Neuronal stem cell (in vitro differentiated cells): Measurements from ENCODE around the gene PLAC1.

Experiments
- DNase-seq: peaks from one replicate; pipeline ENCODE4 v3.0.0-alpha.2; 2013; ENCODE audit warnings: low spot score
- H2AFZ ChIP-seq: one replicate; pipeline ENCODE4 v1.6.1; 2013; ENCODE audit warnings: mild to moderate bottlenecking, low read length, inconsistent platforms
- H2AK5ac ChIP-seq: 2 replicates; pipeline ENCODE4 v1.6.1; 2013; ENCODE audit warnings: low read depth, mild to moderate bottlenecking, inconsistent platforms, low read length, moderate library complexity, mixed read lengths
- H2BK120ac ChIP-seq: 2 replicates; pipeline ENCODE4 v1.6.1; 2013; ENCODE audit warnings: low read depth, mild to moderate bottlenecking, inconsistent platforms, low read length, moderate library complexity, mixed read lengths
- H2BK12ac ChIP-seq: one replicate; pipeline ENCODE4 v1.6.1; 2013; ENCODE audit warnings: low read length, inconsistent platforms
- H2BK15ac ChIP-seq: 2 replicates; pipeline ENCODE4 v1.6.1; 2013; ENCODE audit warnings: mild to moderate bottlenecking, low read length, inconsistent platforms, mixed read lengths
- H2BK5ac ChIP-seq: one replicate; pipeline ENCODE4 v1.6.1; 2013; ENCODE audit warnings: inconsistent platforms, mild to moderate bottlenecking, low read length, moderate library complexity
- H3K14ac ChIP-seq: one replicate; pipeline ENCODE4 v1.6.1; 2013; ENCODE audit warnings: low read length, inconsistent platforms
- H3K18ac ChIP-seq: 2 replicates; pipeline ENCODE4 v1.6.1; 2013; ENCODE audit warnings: low read length, inconsistent platforms
- H3K23ac ChIP-seq: 2 replicates; pipeline ENCODE4 v1.6.1; 2013; ENCODE audit warnings: low read depth, mild to moderate bottlenecking, mixed read lengths, low read length, inconsistent platforms; ENCODE audit not compliant: poor library complexity
- H3K27ac ChIP-seq: replicated peaks from 3 replicates; pipeline ENCODE4 v1.5.1; 2013; ENCODE audit warnings: low read length, inconsistent platforms
- H3K27me3 ChIP-seq, 3 experiments: 2 replicates each; pipeline ENCODE4 v1.6.1; 2013; ENCODE audit warnings: low read length in 3 of 3, mild to moderate bottlenecking in 2 of 3, inconsistent platforms in 1 of 3, low read depth in 1 of 3, mixed read lengths in 1 of 3, moderate library complexity in 1 of 3; ENCODE audit not compliant: control insufficient read depth in 3 of 3, insufficient read depth in 3 of 3
- H3K36me3 ChIP-seq, 2 donors: replicated peaks in 1 of 2; 2 replicates each; pipeline ENCODE4 v1.6.1; 2013; ENCODE audit warnings: low read length in 2 of 2; ENCODE audit not compliant: control insufficient read depth in 2 of 2, insufficient read depth in 2 of 2
- H3K4ac ChIP-seq: 2 replicates; pipeline ENCODE4 v1.6.1; 2013; ENCODE audit warnings: inconsistent platforms, mild to moderate bottlenecking, low read length, moderate library complexity
- H3K4me1 ChIP-seq, 2 donors: 1 replicate in 1 of 2; 2 replicates in 1 of 2; pipeline ENCODE4 v1.6.1; 2013; ENCODE audit warnings: low read length in 2 of 2, low read depth in 1 of 2; ENCODE audit not compliant: control insufficient read depth in 2 of 2, insufficient read depth in 1 of 2
- H3K4me2 ChIP-seq: one replicate; pipeline ENCODE4 v1.6.1; 2013; ENCODE audit warnings: mild to moderate bottlenecking, low read length, inconsistent platforms; ENCODE audit not compliant: insufficient read depth, poor library complexity, severe bottlenecking
- H3K4me3 ChIP-seq, 2 donors: 2 replicates each; pipeline ENCODE4 v1.5.1; 2013; ENCODE audit warnings: low read length in 2 of 2, mild to moderate bottlenecking in 2 of 2, inconsistent platforms in 1 of 2, moderate library complexity in 1 of 2
- H3K79me1 ChIP-seq: one replicate; pipeline ENCODE4 v1.6.1; 2013; ENCODE audit warnings: low read depth, mild to moderate bottlenecking, inconsistent platforms, low read length, moderate library complexity
- H3K9ac ChIP-seq: one replicate; pipeline ENCODE4 v1.6.1; 2013; ENCODE audit warnings: mild to moderate bottlenecking, low read depth, low read length, inconsistent platforms; ENCODE audit not compliant: poor library complexity
- H3K9me3 ChIP-seq, 2 donors: replicated peaks in 1 of 2; 2 replicates each; pipeline versions ENCODE3 to v1.6.1; 2013; ENCODE audit warnings: low read length in 2 of 2, mild to moderate bottlenecking in 2 of 2, inconsistent platforms in 1 of 2, low read depth in 1 of 2, mixed read lengths in 1 of 2, moderate library complexity in 1 of 2; ENCODE audit not compliant: control insufficient read depth in 2 of 2, insufficient read depth in 1 of 2
- H4K8ac ChIP-seq: one replicate; pipeline ENCODE4 v1.6.1; 2013; ENCODE audit warnings: low read depth, mild to moderate bottlenecking, inconsistent platforms, low read length, moderate library complexity
- H4K91ac ChIP-seq: one replicate; pipeline ENCODE4 v1.6.1; 2013; ENCODE audit warnings: low read length, low read depth, mild to moderate bottlenecking, inconsistent platforms; ENCODE audit not compliant: poor library complexity
- WGBS, 2 donors: extraction: QIAGEN DNeasy Blood & Tissue Kit; methylation state at CpG; one replicate each; pipeline ENCODE4 v1.1.7; 2013; ENCODE audit warnings: missing lambda C conversion rate in 2 of 2, mixed read lengths in 1 of 2; ENCODE audit not compliant: insufficient read length in 2 of 2, insufficient replicate concordance in 1 of 2; ENCODE audit errors: extremely low coverage in 2 of 2; 5-methylcytosine and 5-hydroxymethylcytosine counted together

PLAC1 gene

GRCh38 chrX:134538316-134538715 is 120.0 kb downstream of the PLAC1 start:
- no CpG with 5 or more reads among the region's 5 CpGs for WGBS, 2 donors
- Histone ChIP-seq H2BK15ac (no peak overlapping the region), H3K79me1 (no peaks in the 10 kb centered on the region), H4K91ac (no peak overlapping the region), H3K27me3 (peaks cover 0 to under 1% (median 0%) of the 10 kb centered on the region in 3 experiments), H2AFZ (no peak overlapping the region), H3K4ac (no peak overlapping the region), H3K4me3 (no peak overlapping the region), H3K9me3 (no peaks in the 10 kb centered on the region), H3K9ac (no peak overlapping the region), H2BK5ac (no peak overlapping the region), H3K23ac (no peak overlapping the region), H3K18ac (no peak overlapping the region), H2AK5ac (no peak overlapping the region), H3K14ac (no peak overlapping the region), H3K27ac (no peak overlapping the region), H3K4me1 (peaks cover 0 to 14% of the 10 kb centered on the region in 2 donors), H3K4me2 (no peak overlapping the region), H2BK120ac (no peak overlapping the region), H3K36me3 (no peaks in the 10 kb centered on the region), H2BK12ac (no peak overlapping the region), H4K8ac (no peak overlapping the region)
- DNase-seq: no peak

- Histone ChIP-seq H3K23ac (no peak overlapping the region), H3K4me1 (peaks cover 0 to 11% of the 10 kb centered on the region in 2 donors), H3K4me3 (no peak overlapping the region), H3K18ac (no peak overlapping the region), H3K4me2 (no peak overlapping the region), H4K8ac (no peak overlapping the region), H3K9ac (no peak overlapping the region), H2BK120ac (no peak overlapping the region), H3K14ac (no peak overlapping the region), H3K27me3 (no peaks in the 10 kb centered on the region), H3K9me3 (no peaks in the 10 kb centered on the region), H3K4ac (no peak overlapping the region), H2BK5ac (no peak overlapping the region), H3K79me1 (no peaks in the 10 kb centered on the region), H2BK15ac (no peak overlapping the region), H4K91ac (no peak overlapping the region), H2BK12ac (no peak overlapping the region), H3K36me3 (no peaks in the 10 kb centered on the region), H2AK5ac (no peak overlapping the region), H2AFZ (peak overlapping the region; percentile 43), H3K27ac (no peak overlapping the region)
- no peak for DNase-seq
- WGBS, 2 donors: no CpG with 5 or more reads among the region's 5 CpGs
These were observed 120.9 kb downstream of the PLAC1 start for GRCh38 chrX:134537179-134537955.

GRCh38 chrX:134533952-134534351 is 124.3 kb downstream of the PLAC1 start:
- Histone ChIP-seq H2AK5ac (no peak overlapping the region), H4K91ac (no peak overlapping the region), H3K27ac (no peak overlapping the region), H3K27me3 (no peaks in the 10 kb centered on the region), H3K23ac (no peak overlapping the region), H3K4me3 (no peak overlapping the region), H3K18ac (no peak overlapping the region), H2BK12ac (no peak overlapping the region), H3K36me3 (no peaks in the 10 kb centered on the region), H2BK120ac (no peak overlapping the region), H3K14ac (no peak overlapping the region), H2BK5ac (no peak overlapping the region), H4K8ac (no peak overlapping the region), H2AFZ (no peak overlapping the region), H3K4me1 (peaks cover 0 to 11% of the 10 kb centered on the region in 2 donors), H2BK15ac (no peak overlapping the region), H3K9me3 (no peaks in the 10 kb centered on the region), H3K79me1 (no peaks in the 10 kb centered on the region), H3K4ac (no peak overlapping the region), H3K4me2 (no peak overlapping the region), H3K9ac (no peak overlapping the region)
- WGBS, 2 donors: no CpG with 5 or more reads among the region's 4 CpGs
- no peak for DNase-seq

- Histone ChIP-seq H3K14ac (no peak overlapping the region), H4K91ac (no peak overlapping the region), H3K4me1 (peaks cover 0 to 8% of the 10 kb centered on the region in 2 donors), H3K27me3 (no peaks in the 10 kb centered on the region), H3K18ac (no peak overlapping the region), H3K79me1 (no peaks in the 10 kb centered on the region), H3K23ac (no peak overlapping the region), H3K36me3 (no peaks in the 10 kb centered on the region), H3K4ac (no peak overlapping the region), H4K8ac (no peak overlapping the region), H2BK15ac (no peak overlapping the region), H3K9me3 (no peaks in the 10 kb centered on the region), H2AK5ac (no peak overlapping the region), H3K9ac (no peak overlapping the region), H3K4me2 (no peak overlapping the region), H3K27ac (no peak overlapping the region), H2AFZ (no peak overlapping the region), H3K4me3 (no peak overlapping the region), H2BK5ac (no peak overlapping the region), H2BK120ac (no peak overlapping the region), H2BK12ac (no peak overlapping the region)
- no peak for DNase-seq
- WGBS, 2 donors: no CpG with 5 or more reads among the region's 9 CpGs
These were observed 124.9 kb downstream of the PLAC1 start for GRCh38 chrX:134533352-134533751.
